GM21825 (cell line): Measurements from ENCODE around the gene ARMCX6.
A peak's percentile ranks its signal among the peaks of the same experiment; 100 is the strongest.
"Not testable (repeated sequence)": the region's sequence is repeated elsewhere in the genome, so short reads cannot be mapped to it uniquely, and the experiment has no call there.

Source experiments
- ATAC-seq: cut with Tn5 transposase; IDR thresholded peaks from one replicate; pipeline ENCODE4 v1.9.1; 2021; ENCODE audit warnings: mild to moderate bottlenecking, moderate library complexity; ENCODE audit not compliant: unreplicated experiment

The ARMCX6 gene

DNA sequence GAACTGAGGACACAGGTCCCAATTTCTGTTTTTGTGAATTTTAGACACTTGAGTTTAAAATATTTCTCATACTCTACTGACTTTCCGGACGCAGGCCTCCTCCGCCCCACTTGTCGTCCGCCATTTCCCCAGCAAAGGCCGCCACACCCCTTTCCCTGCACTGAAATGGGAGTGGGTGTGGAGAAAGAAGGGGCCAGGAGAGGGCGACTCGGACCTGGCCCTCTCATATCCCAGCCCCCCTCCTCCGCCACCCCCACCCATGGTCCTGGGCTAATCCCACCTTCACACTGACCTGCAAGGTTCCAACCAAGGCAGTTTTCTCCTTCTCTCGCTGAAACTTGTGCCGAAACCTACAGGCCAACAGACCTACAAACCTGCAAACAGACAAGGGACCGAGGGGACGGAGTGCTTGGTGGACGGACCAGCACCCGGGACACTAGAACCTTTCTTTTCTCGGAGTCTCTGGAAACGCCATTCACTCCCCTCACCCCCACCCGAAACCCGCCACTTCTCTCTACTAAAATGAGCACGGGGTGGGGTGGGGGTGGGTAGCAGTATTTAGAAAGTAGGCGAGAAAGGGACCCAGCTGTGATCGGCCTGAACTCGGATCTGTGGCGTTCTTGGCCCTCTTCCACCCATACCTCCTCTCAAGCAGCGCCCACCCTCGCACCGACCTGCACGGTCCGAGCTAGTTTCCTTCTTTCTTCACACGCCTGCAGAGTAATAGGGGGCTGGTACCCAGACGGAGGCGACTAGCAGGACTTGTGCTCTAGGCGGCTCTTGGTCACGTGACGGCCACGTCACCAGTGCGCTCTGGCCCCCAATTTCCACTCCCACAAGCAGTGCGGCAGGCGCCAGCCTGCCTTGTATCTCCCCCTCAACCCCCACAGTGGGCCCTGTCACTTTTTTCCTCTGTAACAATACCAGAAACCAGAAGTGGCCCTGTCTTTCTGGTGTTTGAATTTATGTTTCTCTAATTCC lies at the start of gene ARMCX6:
TSS of gene ARMCX6 (minus strand) at position 790 of the 981 bp plus-strand sequence. CDS start 1,380 bp downstream, outside the sequence.
- ATAC-seq = peak; percentile 75

DNA sequence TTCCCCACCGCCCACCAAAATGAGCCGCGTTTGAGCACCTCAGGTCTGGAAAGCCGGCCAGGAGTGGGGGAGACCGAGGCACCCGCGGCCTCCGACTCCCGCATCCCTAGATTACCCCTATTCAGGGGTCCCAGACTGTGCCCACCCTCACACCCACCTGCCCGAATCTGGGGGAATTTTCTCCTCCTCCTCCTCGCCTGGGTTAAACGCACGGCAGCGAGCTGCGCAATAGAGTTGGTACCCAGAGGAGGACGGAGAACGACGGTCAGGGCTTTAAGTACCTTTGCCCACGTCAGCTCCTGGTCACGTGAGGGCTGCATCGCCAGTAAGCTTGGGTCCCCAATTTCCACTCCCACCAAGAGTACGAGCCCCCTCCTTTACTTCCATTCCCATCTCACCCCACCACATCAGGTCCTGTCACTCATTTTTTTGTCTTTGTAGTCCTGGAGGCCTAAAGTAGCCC lies 41.8 kb upstream of the ARMCX6 start, which contains the start of gene ARMCX2:
TSS of gene ARMCX2 (minus strand) at position 250 of the 463 bp plus-strand sequence. CDS start 2,262 bp downstream, outside the sequence.
- peak; percentile 64 for ATAC-seq

DNA sequence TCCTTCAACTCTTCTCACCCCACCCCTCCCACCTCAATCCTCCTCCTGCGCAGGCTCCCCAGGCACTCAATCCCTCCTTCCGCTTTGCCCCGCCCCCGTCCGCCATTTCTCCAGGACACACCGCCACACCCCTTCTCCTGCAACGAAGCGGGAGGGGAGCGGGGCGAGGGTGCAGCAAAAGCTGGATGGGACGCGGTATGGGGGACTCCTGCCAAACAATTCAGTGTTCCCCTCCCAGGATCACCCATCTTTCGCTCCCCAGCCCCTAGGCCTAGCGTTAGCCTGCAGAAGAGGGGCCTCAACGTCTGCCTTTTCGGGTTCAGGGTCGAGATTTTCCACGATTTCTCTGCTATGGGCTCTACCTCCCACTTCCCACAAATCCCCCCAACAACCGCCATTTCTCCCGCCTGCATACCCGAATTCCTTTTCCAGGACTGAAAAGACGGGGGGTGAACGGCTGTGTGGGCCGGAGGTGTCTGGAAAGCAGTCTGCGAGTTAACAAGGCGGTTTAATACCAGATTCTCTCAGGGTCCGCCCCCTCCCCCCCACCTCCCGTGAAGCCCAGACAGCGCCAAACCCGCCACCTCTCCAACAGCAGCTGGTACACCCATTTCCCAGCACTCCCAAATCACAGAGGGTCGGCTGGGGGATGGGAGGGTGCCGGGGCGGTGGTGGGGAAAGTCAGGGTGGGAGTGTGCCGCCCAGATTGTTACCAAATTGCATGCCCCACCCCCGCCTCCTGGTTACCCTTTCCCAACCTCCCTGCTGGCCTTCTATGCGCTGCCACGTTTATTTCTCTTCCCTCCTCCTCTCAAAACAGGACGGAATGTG lies 41.1 kb upstream of the ARMCX6 start:
- peak; percentile 72 for ATAC-seq

DNA sequence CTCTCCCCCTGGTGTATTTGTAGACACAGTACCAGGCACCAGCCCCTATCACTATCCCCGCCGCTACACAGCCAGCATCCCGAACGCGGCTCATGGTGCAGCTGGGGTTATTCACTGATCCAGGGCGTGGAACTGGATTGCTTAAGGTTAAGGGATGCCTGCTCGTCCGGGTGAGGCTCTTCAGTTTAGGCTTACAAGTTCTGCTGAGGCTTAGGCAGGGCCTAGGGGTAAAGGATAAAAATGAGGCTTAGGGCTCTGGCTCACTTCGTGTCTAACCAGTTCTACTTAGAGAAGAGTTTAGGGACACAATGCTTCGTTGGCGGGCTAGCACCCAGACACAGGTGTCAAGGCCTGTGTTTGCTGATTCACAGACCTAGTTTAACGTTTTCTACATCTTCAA lies 39.7 kb upstream of the ARMCX6 start:
- ATAC-seq = no peak

DNA sequence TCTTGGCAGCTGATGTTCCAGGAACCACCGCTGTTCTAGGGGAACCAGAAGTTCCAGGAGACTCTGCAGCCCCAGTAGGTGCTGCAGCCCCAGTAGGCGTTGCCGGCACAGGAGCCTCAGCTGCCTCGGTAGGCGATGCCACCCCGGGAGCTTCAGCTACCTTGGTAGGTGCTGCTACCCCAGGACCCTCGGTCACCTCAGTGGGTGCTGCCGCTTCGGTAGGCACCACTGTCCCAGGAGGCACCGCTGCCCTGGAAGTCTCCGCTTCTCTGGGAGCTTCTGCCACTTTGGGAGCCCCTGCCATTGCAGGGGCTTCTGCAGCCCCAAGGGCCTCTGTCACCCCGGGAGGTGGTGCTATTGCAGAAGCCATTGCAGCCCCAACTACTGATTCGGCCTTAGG lies 39.0 kb upstream of the ARMCX6 start:
- ATAC-seq = no peak

DNA sequence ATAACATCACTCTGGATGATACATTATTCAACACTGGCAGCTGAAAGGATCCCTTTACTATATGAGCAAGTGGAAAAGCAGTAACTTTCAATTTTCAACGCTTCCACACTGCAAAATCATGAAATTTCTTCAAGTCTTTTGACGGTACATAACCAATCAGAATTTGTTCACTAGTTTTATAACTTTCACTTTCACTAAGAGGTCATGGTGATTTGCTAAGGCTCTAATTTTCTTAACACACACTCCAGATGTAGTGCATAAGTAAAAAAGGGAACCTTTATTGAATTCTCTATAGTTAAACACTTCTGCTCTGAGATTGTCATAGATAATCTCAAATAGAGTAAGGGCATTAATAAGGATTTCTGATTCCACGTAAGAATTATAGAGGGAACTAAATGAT lies 37.7 kb upstream of the ARMCX6 start:
- no peak for ATAC-seq

DNA sequence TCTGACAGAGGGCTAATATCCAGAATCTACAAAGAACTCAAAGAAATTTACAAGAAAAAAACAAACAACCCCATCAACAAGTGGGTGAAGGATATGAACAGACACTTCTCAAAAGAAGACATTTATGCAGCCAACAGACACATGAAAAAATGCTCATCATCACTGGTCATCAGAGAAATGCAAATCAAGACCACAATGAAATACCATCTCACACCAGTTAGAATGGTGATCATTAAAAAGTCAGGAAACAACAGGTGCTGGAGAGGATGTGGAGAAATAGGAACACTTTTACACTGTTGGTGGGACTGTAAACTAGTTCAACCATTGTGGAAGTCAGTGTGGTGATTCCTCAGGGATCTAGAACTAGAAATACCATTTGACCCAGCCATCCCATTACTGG lies 29.9 kb upstream of the ARMCX6 start:
- not testable (repeated sequence) for ATAC-seq

DNA sequence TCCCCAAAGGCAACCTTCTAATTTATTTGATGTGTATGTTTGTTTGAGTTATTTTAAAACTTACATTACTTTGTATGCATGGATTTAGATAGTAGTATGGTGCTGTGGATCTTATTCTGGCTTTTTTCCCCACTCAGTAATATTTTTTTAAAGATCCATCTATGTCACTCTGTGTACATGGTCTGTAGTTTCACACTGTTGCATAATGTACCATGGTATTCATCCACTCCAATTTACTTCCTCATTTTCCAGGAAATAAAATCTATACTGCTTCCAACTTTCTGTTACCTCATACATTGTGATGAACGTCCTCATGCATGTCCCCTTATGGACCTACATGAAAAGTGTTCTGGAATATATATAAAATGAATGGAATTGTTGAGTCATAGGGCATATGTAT lies 24.3 kb upstream of the ARMCX6 start:
- ATAC-seq = no peak

DNA sequence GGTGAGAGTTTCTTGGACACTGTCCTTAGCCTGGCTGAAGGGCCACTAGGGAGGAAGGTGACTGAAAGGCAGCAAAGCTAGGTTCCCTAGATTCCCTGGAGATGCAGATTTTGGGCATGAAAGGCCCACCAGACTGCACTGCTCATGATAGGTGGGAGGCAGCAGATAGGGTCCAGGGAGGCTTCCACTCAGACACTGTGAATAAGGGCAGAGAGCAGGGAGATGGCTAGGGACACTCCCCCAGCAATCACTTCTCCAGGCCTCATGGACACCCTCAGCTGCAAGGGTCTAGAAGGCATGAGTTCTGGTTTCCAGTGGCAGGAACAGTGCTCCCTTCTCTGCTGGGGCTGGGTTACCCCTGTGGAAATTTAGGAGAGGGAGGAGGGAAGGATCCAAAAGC lies 21.8 kb upstream of the ARMCX6 start:
- no peak for ATAC-seq

DNA sequence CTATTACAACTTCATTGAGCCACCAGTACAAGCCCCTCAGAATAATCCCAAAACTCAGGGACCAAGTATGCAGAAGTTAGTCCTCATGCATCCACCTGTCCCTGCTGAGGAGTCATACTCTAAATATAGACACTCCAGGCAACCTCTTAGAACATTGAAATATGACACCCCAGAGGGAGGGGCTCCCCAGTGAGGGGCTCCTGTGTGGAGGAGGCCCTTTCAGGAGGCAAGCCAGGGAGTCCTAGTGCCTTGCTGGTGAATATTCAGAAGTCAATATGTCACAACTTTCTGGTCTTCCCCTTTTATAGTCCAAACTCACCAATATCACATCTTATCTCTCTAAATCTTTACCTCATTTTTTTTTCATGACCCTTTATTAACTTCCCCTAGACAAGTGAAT lies 1.6 kb upstream of the ARMCX6 start:
- peak; percentile 39 for ATAC-seq

DNA sequence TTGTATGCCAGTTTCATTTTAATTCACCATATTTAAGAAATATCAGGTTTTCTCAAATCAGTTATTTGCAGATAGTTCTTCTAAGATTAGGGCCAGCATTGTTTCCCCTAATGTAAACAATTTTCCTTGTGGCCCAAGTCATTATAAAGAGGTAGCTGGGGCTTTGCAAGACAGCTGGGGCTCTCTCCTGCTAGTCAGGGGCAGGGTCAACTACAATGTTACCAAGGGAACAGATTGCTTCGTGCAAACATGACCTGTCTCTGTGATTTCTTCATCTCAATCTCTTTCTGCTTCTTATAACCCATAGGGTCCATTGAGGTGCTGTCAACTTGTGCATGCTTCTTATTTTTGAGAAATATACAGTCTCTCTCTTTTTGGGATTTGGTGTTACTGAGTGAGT lies 12.1 kb downstream of the ARMCX6 start:
- no peak for ATAC-seq

DNA sequence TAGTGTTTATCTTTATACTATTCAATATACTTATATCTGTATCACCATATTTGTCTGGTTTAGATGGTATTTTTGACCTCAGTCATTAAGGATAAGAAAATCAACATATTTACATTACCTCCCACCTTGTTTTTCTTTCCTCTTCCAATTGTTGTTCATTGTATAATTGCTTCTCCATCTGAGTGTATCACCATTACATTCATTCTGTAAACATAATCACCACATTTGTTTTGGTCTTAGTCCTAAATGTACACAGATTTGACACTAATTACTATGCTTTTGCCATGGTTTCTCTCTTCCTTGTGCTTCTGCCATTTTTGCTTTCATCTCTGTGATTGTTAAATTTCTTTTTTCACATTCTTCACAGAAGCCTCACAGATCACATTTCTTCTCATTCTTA lies 12.7 kb downstream of the ARMCX6 start:
- no peak for ATAC-seq

DNA sequence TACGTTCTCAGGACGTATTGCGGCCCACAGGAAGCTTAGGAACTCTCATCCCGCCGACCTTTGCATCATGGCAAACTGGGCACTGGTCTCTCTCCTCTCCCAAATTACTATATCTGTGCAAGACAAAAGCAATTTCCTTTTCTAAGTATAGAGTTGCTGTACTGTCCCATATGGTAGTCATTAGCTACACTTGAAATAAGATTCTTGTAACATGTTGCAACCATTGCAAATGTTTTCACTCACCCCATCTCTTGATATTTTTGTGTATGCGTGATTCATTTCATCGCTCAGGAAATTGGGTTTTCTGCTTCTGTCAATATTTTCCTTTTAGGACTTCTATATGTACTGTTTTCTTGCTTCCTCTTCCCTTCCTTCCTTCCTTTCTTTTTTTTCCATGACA lies 15.7 kb downstream of the ARMCX6 start:
- no peak for ATAC-seq

DNA sequence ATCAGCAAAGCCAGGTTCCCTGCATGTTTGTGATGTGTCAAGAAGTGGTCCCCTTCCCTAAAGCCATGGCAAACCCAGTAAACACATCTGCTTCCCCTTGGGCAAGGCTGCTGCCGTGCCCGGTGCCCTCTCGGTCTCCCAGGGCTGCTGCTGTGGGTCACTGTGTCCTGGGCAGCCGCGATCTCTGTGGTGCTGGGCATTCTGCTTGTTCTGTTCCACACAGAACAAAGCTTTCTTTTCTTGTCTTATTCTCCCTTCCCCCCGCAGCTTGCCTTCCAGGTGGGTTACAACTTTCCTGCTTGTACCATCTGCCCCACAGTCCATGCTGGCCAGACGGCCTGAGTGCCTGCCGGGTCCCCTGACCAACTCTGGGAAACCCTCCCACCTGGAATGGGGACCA lies 18.2 kb downstream of the ARMCX6 start:
- ATAC-seq = not testable (repeated sequence)

DNA sequence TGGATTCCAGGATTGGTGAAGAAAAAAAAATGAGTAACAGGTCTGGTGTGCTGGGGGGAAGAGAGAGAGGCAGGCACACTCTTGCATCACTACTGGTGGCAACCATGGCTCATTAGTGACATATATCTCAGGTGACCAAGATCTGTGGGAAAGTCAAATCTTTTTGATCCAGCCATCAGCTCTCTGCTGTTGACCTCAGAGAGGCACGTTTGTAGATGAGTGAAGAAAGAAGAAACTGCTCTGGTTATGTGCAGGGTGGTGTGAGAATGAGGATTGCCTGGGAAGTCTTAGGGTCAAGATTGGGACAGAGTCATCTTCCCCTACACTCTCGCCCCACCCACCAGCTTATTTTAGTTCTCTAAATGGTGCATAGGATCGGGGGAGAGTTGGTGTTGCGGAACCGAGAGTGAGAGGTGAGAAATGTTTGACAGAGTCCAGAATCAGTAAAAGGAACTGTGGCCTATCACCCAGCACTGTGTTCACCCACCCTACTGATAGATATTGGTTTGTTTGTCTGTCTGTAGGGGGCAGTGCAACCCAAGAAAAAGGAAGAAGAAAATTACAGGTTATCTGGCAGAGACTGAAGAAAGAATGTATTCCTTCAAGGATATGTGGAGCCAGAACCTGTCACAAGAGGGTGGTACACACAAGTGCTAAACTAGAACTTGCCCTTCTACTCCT lies 21.9 kb downstream of the ARMCX6 start:
- ATAC-seq = peak; percentile 99
